Measurements from ENCODE around the gene CSK.

Gene CSK

GRCh38 chr15:74821790-74822158 lies 39.9 kb downstream of the CSK start:
- no peak for DNase-seq (ENCODE audit: low read depth)
- TF ChIP-seq CTCF (conservative IDR thresholded peaks at IDR 0.05; ENCODE audit: low read length), result no peak
- no peak overlapping the region for H3K4me3 ChIP-seq (ENCODE audit: low read length)

GRCh38 chr15:74822233-74822632 lies 40.4 kb downstream of the CSK start:
- no peak overlapping the region for H3K4me3 ChIP-seq (ENCODE audit: low read length)
- TF ChIP-seq CTCF (conservative IDR thresholded peaks at IDR 0.05; ENCODE audit: low read length), result no peak
- DNase-seq (ENCODE audit: low read depth), result no peak

GRCh38 chr15:74823324-74823723 lies 41.4 kb downstream of the CSK start:
- no peak for DNase-seq (ENCODE audit: low read depth)
- TF ChIP-seq CTCF (conservative IDR thresholded peaks at IDR 0.05; ENCODE audit: low read length), result no peak
- no peak overlapping the region for H3K4me3 ChIP-seq (ENCODE audit: low read length)

GRCh38 chr15:74824976-74825375 lies 43.1 kb downstream of the CSK start:
- DNase-seq (ENCODE audit: low read depth), result no peak
- no peak overlapping the region for H3K4me3 ChIP-seq (ENCODE audit: low read length)
- no peak for TF ChIP-seq CTCF (conservative IDR thresholded peaks at IDR 0.05; ENCODE audit: low read length)

GRCh38 chr15:74825866-74826265 lies 44.0 kb downstream of the CSK start:
- no peak overlapping the region for H3K4me3 ChIP-seq (ENCODE audit: low read length)
- no peak for DNase-seq (ENCODE audit: low read depth)
- TF ChIP-seq CTCF (conservative IDR thresholded peaks at IDR 0.05; ENCODE audit: low read length), result no peak

GRCh38 chr15:74826364-74826819 lies 44.5 kb downstream of the CSK start, which contains the start of gene CPLX3:
Gene CPLX3, plus strand, starts transcription at chr15:74826627. Its CDS starts 77 bp downstream, at chr15:74826704.
- TF ChIP-seq CTCF (conservative IDR thresholded peaks at IDR 0.05; ENCODE audit: low read length), result no peak
- H3K4me3 ChIP-seq (ENCODE audit: low read length), result no peak within 1 kb of the TSS
- no peak for DNase-seq (ENCODE audit: low read depth)

GRCh38 chr15:74826921-74827320 lies 45.0 kb downstream of the CSK start:
- no peak for TF ChIP-seq CTCF (conservative IDR thresholded peaks at IDR 0.05; ENCODE audit: low read length)
- no peak overlapping the region for H3K4me3 ChIP-seq (ENCODE audit: low read length)
- no peak for DNase-seq (ENCODE audit: low read depth)

All from AG10803 (cell line).